T-helper 2 cell (primary cell): ENCODE results near the gene IL15RA.
A peak's percentile ranks its signal among the peaks of the same experiment; 100 is the strongest.
"Not testable (repeated sequence)": the region's sequence is repeated elsewhere in the genome, so short reads cannot be mapped to it uniquely, and the experiment has no call there.

Source experiments
- DNase-seq, 5 experiments: peaks; one replicate each; pipeline versions ENCODE4 v3.0.0 to v3.0.0-alpha.2; 2012 to 2022

IL15RA gene

GRCh38 chr10:5949009-5949759 lies 28.2 kb downstream of the IL15RA start:
- peak in 1 of 5 experiments; percentile 32 for DNase-seq

- no peak for DNase-seq
Measured at GRCh38 chr10:5948208-5948585, 29.1 kb downstream of the IL15RA start.

GRCh38 chr10:5947471-5948207 lies 29.7 kb downstream of the IL15RA start:
- DNase-seq, result no peak

- no peak for DNase-seq
Measured at GRCh38 chr10:5946786-5947185, 30.6 kb downstream of the IL15RA start.

- DNase-seq, result not testable (repeated sequence)
Measured at GRCh38 chr10:5946419-5946775, 30.9 kb downstream of the IL15RA start.

GRCh38 chr10:5945561-5946418 lies 31.6 kb downstream of the IL15RA start:
- DNase-seq, result no peak

GRCh38 chr10:5945190-5945509 lies 32.2 kb downstream of the IL15RA start:
- no peak for DNase-seq

GRCh38 chr10:5944389-5945189 lies 32.8 kb downstream of the IL15RA start:
- DNase-seq, result no peak

GRCh38 chr10:5943536-5943935 lies 33.8 kb downstream of the IL15RA start:
- DNase-seq, result no peak

GRCh38 chr10:5942474-5942873 lies 34.9 kb downstream of the IL15RA start:
- no peak for DNase-seq

GRCh38 chr10:5942001-5942400 lies 35.3 kb downstream of the IL15RA start:
- DNase-seq, result no peak

- no peak for DNase-seq
Measured at GRCh38 chr10:5941579-5941978, 35.8 kb downstream of the IL15RA start.

- DNase-seq, result no peak
Measured at GRCh38 chr10:5940807-5941218, 36.5 kb downstream of the IL15RA start.

- DNase-seq, result no peak
Measured at GRCh38 chr10:5938291-5938690, 39.1 kb downstream of the IL15RA start.

- DNase-seq, result no peak
Measured at GRCh38 chr10:5937016-5937415, 40.3 kb downstream of the IL15RA start.

- no peak for DNase-seq
Measured at GRCh38 chr10:5935628-5936027, 41.7 kb downstream of the IL15RA start.

GRCh38 chr10:5933909-5934546 lies 43.3 kb downstream of the IL15RA start:
- DNase-seq, result no peak

GRCh38 chr10:5932345-5932744 lies 45.0 kb downstream of the IL15RA start:
- DNase-seq, result no peak

GRCh38 chr10:5930272-5930671 lies 47.1 kb downstream of the IL15RA start:
- DNase-seq, result no peak

GRCh38 chr10:5929442-5929841 lies 47.9 kb downstream of the IL15RA start:
- DNase-seq, result no peak

GRCh38 chr10:5927306-5927705 lies 50.0 kb downstream of the IL15RA start:
- no peak for DNase-seq

- no peak for DNase-seq
Measured at GRCh38 chr10:5924889-5925288, 52.5 kb downstream of the IL15RA start.
